ENCODE results near the gene BCL2.

DNA sequence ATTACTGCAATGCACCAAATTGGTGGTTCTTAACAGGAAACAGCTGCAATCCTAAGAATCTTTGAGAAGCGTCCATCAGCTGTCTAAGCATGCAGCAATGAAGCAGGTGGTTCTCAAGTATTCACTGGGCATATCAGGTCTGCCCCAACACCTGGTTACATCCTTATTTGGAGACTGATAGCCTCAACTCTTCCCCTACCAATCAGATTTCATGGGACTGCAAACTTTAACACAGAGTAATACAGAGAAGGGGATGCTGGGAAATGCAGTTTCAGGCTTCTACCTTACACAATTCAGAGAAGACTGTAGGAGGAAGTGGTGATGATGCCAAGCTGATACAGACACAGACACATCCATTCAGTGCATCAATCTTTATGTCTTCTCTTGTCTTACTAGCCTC, 240.5 kb downstream of the BCL2 start:
- TF ChIP-seq, protein P1, sequence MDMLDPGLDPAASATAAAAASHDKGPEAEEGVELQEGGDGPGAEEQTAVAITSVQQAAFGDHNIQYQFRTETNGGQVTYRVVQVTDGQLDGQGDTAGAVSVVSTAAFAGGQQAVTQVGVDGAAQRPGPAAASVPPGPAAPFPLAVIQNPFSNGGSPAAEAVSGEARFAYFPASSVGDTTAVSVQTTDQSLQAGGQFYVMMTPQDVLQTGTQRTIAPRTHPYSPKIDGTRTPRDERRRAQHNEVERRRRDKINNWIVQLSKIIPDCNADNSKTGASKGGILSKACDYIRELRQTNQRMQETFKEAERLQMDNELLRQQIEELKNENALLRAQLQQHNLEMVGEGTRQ (IDR thresholded peaks at IDR 0.05; ENCODE audit: borderline replicate concordance, low read depth, low read length) = no peak
- TF ChIP-seq EZH2phosphoT487 (IDR thresholded peaks at IDR 0.05; ENCODE audit: borderline replicate concordance, low read depth) = no peak
- TF ChIP-seq, protein P2, sequence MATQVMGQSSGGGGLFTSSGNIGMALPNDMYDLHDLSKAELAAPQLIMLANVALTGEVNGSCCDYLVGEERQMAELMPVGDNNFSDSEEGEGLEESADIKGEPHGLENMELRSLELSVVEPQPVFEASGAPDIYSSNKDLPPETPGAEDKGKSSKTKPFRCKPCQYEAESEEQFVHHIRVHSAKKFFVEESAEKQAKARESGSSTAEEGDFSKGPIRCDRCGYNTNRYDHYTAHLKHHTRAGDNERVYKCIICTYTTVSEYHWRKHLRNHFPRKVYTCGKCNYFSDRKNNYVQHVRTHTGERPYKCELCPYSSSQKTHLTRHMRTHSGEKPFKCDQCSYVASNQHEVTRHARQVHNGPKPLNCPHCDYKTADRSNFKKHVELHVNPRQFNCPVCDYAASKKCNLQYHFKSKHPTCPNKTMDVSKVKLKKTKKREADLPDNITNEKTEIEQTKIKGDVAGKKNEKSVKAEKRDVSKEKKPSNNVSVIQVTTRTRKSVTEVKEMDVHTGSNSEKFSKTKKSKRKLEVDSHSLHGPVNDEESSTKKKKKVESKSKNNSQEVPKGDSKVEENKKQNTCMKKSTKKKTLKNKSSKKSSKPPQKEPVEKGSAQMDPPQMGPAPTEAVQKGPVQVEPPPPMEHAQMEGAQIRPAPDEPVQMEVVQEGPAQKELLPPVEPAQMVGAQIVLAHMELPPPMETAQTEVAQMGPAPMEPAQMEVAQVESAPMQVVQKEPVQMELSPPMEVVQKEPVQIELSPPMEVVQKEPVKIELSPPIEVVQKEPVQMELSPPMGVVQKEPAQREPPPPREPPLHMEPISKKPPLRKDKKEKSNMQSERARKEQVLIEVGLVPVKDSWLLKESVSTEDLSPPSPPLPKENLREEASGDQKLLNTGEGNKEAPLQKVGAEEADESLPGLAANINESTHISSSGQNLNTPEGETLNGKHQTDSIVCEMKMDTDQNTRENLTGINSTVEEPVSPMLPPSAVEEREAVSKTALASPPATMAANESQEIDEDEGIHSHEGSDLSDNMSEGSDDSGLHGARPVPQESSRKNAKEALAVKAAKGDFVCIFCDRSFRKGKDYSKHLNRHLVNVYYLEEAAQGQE (IDR thresholded peaks at IDR 0.05; ENCODE audit: low read depth, low read length) = no peak
- TF ChIP-seq POLR2AphosphoS5 (IDR thresholded peaks at IDR 0.05; ENCODE audit: low read depth, low read length) = no peak
- TF ChIP-seq, protein P3, sequence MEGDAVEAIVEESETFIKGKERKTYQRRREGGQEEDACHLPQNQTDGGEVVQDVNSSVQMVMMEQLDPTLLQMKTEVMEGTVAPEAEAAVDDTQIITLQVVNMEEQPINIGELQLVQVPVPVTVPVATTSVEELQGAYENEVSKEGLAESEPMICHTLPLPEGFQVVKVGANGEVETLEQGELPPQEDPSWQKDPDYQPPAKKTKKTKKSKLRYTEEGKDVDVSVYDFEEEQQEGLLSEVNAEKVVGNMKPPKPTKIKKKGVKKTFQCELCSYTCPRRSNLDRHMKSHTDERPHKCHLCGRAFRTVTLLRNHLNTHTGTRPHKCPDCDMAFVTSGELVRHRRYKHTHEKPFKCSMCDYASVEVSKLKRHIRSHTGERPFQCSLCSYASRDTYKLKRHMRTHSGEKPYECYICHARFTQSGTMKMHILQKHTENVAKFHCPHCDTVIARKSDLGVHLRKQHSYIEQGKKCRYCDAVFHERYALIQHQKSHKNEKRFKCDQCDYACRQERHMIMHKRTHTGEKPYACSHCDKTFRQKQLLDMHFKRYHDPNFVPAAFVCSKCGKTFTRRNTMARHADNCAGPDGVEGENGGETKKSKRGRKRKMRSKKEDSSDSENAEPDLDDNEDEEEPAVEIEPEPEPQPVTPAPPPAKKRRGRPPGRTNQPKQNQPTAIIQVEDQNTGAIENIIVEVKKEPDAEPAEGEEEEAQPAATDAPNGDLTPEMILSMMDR (IDR thresholded peaks at IDR 0.05) = no peak
- no peak for TF ChIP-seq JUND (IDR thresholded peaks at IDR 0.05)
- TF ChIP-seq RXRA (IDR thresholded peaks at IDR 0.05; ENCODE audit: borderline replicate concordance, low read depth) = no peak
- TF ChIP-seq, protein P4, sequence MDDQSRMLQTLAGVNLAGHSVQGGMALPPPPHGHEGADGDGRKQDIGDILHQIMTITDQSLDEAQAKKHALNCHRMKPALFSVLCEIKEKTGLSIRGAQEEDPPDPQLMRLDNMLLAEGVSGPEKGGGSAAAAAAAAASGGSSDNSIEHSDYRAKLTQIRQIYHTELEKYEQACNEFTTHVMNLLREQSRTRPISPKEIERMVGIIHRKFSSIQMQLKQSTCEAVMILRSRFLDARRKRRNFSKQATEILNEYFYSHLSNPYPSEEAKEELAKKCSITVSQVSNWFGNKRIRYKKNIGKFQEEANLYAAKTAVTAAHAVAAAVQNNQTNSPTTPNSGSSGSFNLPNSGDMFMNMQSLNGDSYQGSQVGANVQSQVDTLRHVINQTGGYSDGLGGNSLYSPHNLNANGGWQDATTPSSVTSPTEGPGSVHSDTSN (IDR thresholded peaks at IDR 0.05) = no peak
- no peak for TF ChIP-seq FOSL2 (IDR thresholded peaks at IDR 0.05; ENCODE audit: borderline replicate concordance, low read depth)
- no peak for TF ChIP-seq MXI1 (IDR thresholded peaks at IDR 0.05; ENCODE audit: low read depth, low read length)
- no peak for TF ChIP-seq YY1 (IDR thresholded peaks at IDR 0.05; ENCODE audit: low read depth)

Data from SK-N-SH (cell line).